Activated CD8-positive, alpha-beta memory T cell treated with anti-CD3 and anti-CD28 coated beads, Interleukin-2, amount 50 U/mL, for 24 hours (primary cell): ENCODE data around the gene KBTBD13.
"Not testable (repeated sequence)": the region's sequence is repeated elsewhere in the genome, so short reads cannot be mapped to it uniquely, and the experiment has no call there.

Experiments
- DNase-seq: peaks from one replicate; pipeline ENCODE4 v3.0.0-alpha.2; 2020; ENCODE audit errors: extremely low read depth

KBTBD13 gene

GRCh38 chr15:65069779-65070546 lies 6.6 kb upstream of the KBTBD13 start:
- no peak for DNase-seq

GRCh38 chr15:65071381-65071811 lies 5.2 kb upstream of the KBTBD13 start:
- no peak for DNase-seq

- DNase-seq = no peak
These were observed 4.5 kb upstream of the KBTBD13 start for GRCh38 chr15:65072027-65072426.

GRCh38 chr15:65072617-65073016 lies 3.9 kb upstream of the KBTBD13 start:
- DNase-seq = no peak

- DNase-seq = not testable (repeated sequence)
These were observed 1.6 kb upstream of the KBTBD13 start for GRCh38 chr15:65074946-65075345.

GRCh38 chr15:65075607-65076395 lies 745 bp upstream of the KBTBD13 start:
- not testable (repeated sequence) for DNase-seq

GRCh38 chr15:65077291-65077980 lies 890 bp downstream of the KBTBD13 start:
- DNase-seq = no peak

- DNase-seq = peak; percentile 5
These were observed 1.4 kb downstream of the KBTBD13 start for GRCh38 chr15:65077981-65078352.

- no peak for DNase-seq
These were observed 3.0 kb downstream of the KBTBD13 start for GRCh38 chr15:65079580-65079979.

- DNase-seq = no peak
These were observed 4.7 kb downstream of the KBTBD13 start for GRCh38 chr15:65081270-65081669.

- DNase-seq = no peak
These were observed 5.2 kb downstream of the KBTBD13 start for GRCh38 chr15:65081758-65082157.

- DNase-seq = no peak
These were observed 5.9 kb downstream of the KBTBD13 start for GRCh38 chr15:65082303-65082953.

- DNase-seq = no peak
These were observed 6.7 kb downstream of the KBTBD13 start for GRCh38 chr15:65083262-65083701.

- no peak for DNase-seq
These were observed 8.1 kb downstream of the KBTBD13 start for GRCh38 chr15:65084500-65085206.

GRCh38 chr15:65085207-65085753 lies 8.7 kb downstream of the KBTBD13 start:
- no peak for DNase-seq

- DNase-seq = no peak
These were observed 9.6 kb downstream of the KBTBD13 start for GRCh38 chr15:65085990-65086679.

- DNase-seq = no peak
These were observed 10.2 kb downstream of the KBTBD13 start for GRCh38 chr15:65086680-65087111.

GRCh38 chr15:65087411-65087810 lies 10.9 kb downstream of the KBTBD13 start:
- DNase-seq = no peak

- no peak for DNase-seq
These were observed 11.5 kb downstream of the KBTBD13 start for GRCh38 chr15:65087873-65088642.

GRCh38 chr15:65088643-65089021 lies 12.1 kb downstream of the KBTBD13 start:
- DNase-seq = no peak
